HG03457 (cell line): ENCODE measurements around the gene ZNF423.
"Not testable (repeated sequence)": the region's sequence is repeated elsewhere in the genome, so short reads cannot be mapped to it uniquely, and the experiment has no call there.

ENCODE experiments used
- ATAC-seq: cut with Tn5 transposase; IDR thresholded peaks from one replicate; pipeline ENCODE4 v1.9.1; 2021; ENCODE audit warnings: moderate number of reproducible peaks; ENCODE audit not compliant: unreplicated experiment

The ZNF423 gene

GRCh38 chr16:49566432-49566831, 289.5 kb downstream of the ZNF423 start:
- no peak for ATAC-seq

- ATAC-seq, result no peak
Measured at GRCh38 chr16:49564496-49565229, 291.2 kb downstream of the ZNF423 start.

- no peak for ATAC-seq
Measured at GRCh38 chr16:49563666-49564065, 292.2 kb downstream of the ZNF423 start.

- not testable (repeated sequence) for ATAC-seq
Measured at GRCh38 chr16:49562894-49563293, 293.0 kb downstream of the ZNF423 start.

GRCh38 chr16:49562228-49562627, 293.7 kb downstream of the ZNF423 start:
- ATAC-seq, result no peak

- no peak for ATAC-seq
Measured at GRCh38 chr16:49560004-49560830, 295.7 kb downstream of the ZNF423 start.

GRCh38 chr16:49559242-49559641, 296.7 kb downstream of the ZNF423 start:
- no peak for ATAC-seq

GRCh38 chr16:49558451-49558850, 297.5 kb downstream of the ZNF423 start:
- ATAC-seq, result no peak

- no peak for ATAC-seq
Measured at GRCh38 chr16:49556606-49557446, 299.1 kb downstream of the ZNF423 start.

GRCh38 chr16:49556249-49556605, 299.7 kb downstream of the ZNF423 start:
- no peak for ATAC-seq

GRCh38 chr16:49554681-49555080, 301.2 kb downstream of the ZNF423 start:
- no peak for ATAC-seq

GRCh38 chr16:49552313-49552928, 303.5 kb downstream of the ZNF423 start:
- no peak for ATAC-seq

GRCh38 chr16:49550666-49551065, 305.2 kb downstream of the ZNF423 start:
- ATAC-seq, result no peak

- ATAC-seq, result no peak
Measured at GRCh38 chr16:49550140-49550539, 305.8 kb downstream of the ZNF423 start.

GRCh38 chr16:49548325-49548970, 307.5 kb downstream of the ZNF423 start:
- no peak for ATAC-seq

GRCh38 chr16:49547448-49547847, 308.5 kb downstream of the ZNF423 start:
- ATAC-seq, result no peak

- no peak for ATAC-seq
Measured at GRCh38 chr16:49546735-49547134, 309.2 kb downstream of the ZNF423 start.

- no peak for ATAC-seq
Measured at GRCh38 chr16:49545741-49546448, 310.0 kb downstream of the ZNF423 start.

- ATAC-seq, result no peak
Measured at GRCh38 chr16:49545243-49545642, 310.7 kb downstream of the ZNF423 start.

- ATAC-seq, result no peak
Measured at GRCh38 chr16:49544828-49545227, 311.1 kb downstream of the ZNF423 start.
